ENCODE results near the gene WFDC8.
A peak's percentile ranks its signal among the peaks of the same experiment; 100 is the strongest.

Gene WFDC8

GRCh38 chr20:45548410-45548809 lies 30.7 kb downstream of the WFDC8 start:
- DNase-seq (ENCODE audit: low read depth) = no peak

- DNase-seq (ENCODE audit: low read depth) = no peak
These were observed 31.8 kb downstream of the WFDC8 start, which contains the start of gene EPPIN for GRCh38 chr20:45547206-45547770. Gene EPPIN, minus strand, starts transcription at chr20:45547401. Its CDS starts 44 bp downstream, at chr20:45547357.

DNA sequence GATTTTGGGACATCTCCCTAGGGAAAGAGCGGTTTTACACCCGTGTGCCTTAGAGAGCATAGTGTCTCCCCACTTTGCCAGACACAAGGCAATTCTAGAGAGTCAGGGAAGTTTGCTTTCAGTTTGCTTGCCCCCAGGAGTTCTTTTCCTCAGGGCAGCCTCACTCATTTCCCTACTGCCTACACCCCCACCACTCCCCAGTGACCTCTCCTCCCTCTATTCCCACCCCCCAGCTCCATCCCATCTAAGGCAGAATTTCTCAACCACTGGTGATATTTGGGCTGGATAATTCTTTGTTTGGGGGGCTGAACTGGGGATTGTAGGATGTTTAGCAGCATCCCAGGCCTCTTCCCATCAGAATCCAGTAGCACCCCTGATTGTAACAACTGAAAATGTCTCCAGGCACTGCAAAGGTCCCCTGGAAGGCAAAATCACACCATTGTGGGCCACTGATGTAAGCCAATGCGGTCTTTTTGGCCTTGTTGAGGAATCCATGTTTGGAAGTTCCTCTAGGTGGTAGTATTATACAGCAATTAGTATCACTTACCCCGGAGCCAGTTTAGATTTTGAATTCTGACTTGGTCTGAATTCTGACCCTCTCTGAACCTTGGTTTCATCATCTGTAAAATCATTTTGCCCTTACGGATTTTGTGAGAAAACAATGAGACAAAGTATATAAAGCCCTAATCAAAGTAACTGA lies 33.2 kb downstream of the WFDC8 start:
- DNase-seq (ENCODE audit: low read depth) = peak; percentile 28

DNA sequence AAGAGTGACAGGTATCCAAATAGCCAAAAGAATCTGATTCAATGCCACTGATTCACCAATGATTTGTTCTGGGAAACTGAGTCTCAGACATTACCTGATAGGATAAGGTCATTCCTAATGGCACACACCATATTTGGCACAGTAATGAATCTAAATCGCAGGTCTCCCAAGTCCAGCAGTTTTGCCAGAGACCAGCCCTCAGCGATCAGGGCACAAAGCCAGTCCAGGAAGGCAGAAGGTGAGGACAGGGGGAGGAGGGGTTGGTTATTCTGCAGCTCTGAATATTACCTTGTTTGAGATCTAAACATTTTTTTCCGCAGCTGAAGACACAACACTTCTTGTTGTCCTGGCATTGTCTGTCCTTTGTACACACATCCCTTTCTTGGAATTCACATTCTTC lies 33.7 kb downstream of the WFDC8 start:
- no peak for DNase-seq (ENCODE audit: low read depth)

- DNase-seq (ENCODE audit: low read depth) = no peak
These were observed 39.7 kb downstream of the WFDC8 start, which contains the start of gene WFDC6 for GRCh38 chr20:45539382-45539781. Gene WFDC6, minus strand, starts transcription at chr20:45539482. Its CDS starts 75 bp downstream, at chr20:45539407.

DNA sequence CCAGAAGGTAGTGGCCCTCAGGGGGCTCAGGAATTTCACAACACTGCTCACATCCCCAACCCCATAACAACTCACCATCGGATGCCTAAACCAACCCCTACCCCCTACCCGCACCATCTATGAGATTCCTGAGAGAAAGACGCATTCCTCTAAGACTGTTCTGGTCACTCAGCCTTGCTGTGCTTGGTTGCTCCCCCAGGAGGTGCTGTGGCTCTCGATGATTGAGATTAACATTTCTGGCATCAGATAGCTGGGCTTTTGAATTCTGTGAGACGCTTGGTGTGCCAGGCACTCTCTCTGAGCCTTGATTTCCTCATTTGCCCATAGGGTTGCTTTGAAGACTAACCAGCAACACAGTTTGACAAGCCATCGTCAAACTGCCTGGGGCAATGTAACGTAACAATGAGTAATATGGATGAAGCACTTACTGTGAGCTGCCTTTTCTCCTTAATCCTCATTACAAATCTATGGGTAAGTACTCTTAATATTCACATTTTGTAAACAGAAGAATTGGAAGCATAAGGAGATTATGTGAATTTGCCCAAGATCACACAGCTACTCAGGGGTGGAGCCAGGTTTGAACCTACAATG lies 40.8 kb downstream of the WFDC8 start:
- no peak for DNase-seq (ENCODE audit: low read depth)

DNA sequence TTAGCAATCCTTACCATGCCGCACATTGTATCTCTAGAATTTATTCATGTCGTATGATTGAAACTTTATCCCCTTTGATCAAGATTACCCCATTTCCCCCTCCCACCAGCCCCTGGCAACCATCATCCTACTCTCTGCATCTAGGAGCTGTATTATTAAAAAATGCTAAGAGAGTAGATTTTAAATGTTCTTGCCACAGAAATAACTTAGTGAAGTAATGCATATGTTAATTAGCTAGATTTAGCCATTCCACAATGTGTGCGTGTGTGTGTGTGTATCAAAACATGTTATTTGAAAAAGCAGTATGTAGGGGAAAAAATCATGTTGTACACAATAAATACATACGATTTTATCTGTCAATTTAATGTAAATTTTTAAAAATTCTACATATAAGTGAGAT lies 51.8 kb downstream of the WFDC8 start:
- no peak for DNase-seq (ENCODE audit: low read depth)

DNA sequence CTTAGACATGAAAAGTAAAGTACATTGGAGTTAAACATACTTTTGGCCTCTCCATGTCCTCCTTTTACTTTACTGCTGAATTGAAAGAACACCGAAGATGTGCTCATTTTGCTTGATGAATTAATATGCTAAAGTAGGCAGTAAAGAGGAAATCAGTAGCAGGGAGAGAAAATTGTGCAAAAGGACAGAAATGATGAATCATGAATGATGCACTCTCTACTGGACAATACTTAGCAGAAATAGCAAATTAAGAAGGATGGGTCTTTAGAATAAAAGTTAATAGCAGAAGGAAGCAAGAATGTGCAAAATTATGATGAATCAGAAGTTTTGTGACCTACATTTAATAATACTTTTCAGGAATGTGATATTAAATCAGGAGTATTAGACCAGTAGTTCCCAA lies 55.3 kb downstream of the WFDC8 start:
- no peak for DNase-seq (ENCODE audit: low read depth)

- no peak for DNase-seq (ENCODE audit: low read depth)
These were observed 60.8 kb downstream of the WFDC8 start for GRCh38 chr20:45518282-45518681.

DNA sequence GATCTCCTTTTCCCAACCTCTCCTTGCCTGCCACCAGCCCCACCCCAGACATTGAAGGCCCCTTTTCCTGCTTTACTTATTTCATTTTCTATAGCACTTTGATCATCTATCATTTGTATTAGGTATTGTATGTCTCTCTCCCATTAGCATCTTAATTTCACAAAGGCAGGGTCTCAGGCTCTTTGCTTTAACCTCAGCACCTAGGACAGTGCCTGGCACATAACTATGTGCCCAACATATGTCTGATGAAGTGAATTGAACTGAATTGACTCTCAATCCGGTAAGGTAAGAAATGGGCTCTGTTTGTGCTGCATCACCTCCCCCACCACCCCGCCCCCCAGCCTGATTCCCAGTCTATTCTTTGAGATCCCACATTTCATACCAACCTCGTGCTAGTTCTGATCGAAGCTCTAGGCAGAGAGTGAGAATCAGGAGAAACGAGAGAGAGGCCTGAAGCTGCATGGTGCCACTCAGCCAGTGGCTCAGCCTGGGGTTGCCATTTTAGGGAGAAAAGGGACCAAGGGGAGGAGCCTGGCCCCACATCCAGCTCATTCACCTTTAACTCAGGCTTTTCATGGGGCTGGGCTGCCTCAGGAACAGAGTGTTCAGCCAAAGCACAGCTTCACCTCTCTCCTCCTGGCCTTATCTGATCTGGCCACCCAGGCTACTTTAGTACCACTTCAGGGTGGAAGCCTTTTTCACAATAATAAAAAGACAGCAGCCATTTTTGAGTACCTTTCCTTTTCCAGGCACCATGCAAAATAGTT lies 63.8 kb downstream of the WFDC8 start, which contains the start of gene SPINT3:
Gene SPINT3, minus strand, starts transcription at position 476 of the 767 bp plus-strand sequence. Its CDS starts 14 bp downstream, at position 462.
- no peak for DNase-seq (ENCODE audit: low read depth)

DNA sequence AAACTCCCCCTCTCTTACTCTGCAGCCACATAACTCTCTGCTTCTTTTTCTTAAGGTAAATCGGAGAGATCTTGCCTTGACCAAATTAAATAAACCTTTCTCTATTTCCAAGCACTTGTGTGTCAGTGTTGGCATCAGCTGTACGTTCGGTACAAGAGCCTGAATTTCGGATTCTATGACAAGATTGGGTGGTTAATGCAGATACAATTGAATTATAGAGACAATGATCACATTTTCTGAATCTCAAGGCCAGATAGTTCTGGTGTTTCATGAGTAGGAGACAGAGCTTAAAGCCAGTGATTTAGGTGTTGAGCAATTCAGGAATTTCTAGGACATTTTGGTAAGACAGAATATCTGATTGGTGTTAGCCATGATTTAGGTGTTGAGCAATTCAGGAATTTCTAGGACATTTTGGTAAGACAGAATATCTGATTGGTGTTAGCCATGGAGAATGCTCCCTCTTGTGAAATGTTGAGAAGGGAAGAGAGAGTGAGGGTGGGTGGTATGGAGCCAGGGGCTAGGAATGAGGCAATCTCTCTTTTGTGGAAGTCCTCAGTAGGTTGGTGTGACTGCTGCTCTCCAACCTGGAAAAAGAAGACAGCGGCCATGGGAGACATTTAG lies 68.7 kb downstream of the WFDC8 start:
- DNase-seq (ENCODE audit: low read depth) = no peak

- no peak for DNase-seq (ENCODE audit: low read depth)
These were observed 70.0 kb downstream of the WFDC8 start for GRCh38 chr20:45509091-45509490.

- DNase-seq (ENCODE audit: low read depth) = no peak
These were observed 70.8 kb downstream of the WFDC8 start for GRCh38 chr20:45508068-45508886.

- DNase-seq (ENCODE audit: low read depth) = no peak
These were observed 71.9 kb downstream of the WFDC8 start for GRCh38 chr20:45507011-45507820.

GRCh38 chr20:45506398-45506797 lies 72.7 kb downstream of the WFDC8 start:
- DNase-seq (ENCODE audit: low read depth) = no peak

GRCh38 chr20:45503403-45503802 lies 75.7 kb downstream of the WFDC8 start:
- no peak for DNase-seq (ENCODE audit: low read depth)

- no peak for DNase-seq (ENCODE audit: low read depth)
These were observed 76.5 kb downstream of the WFDC8 start for GRCh38 chr20:45502561-45502960.
